Jurkat, Clone E6-1 (cell line): Measurements from ENCODE around the gene KIFC3.

Experiments
- DNase-seq: peaks from one replicate; pipeline ENCODE4 v3.0.0-alpha.2; 2011; ENCODE audit warnings: low read depth, low spot score
- H3K4me3 ChIP-seq: 2 replicates; pipeline ENCODE4 v1.5.1; 2011; ENCODE audit warnings: mild to moderate bottlenecking, low read length, control low read depth, moderate library complexity

Gene KIFC3

GRCh38 chr16:57759541-57760356 lies 42.5 kb downstream of the KIFC3 start:
- no peak for DNase-seq
- H3K4me3 ChIP-seq: no peak overlapping the region

GRCh38 chr16:57759131-57759530 lies 43.2 kb downstream of the KIFC3 start:
- DNase-seq: no peak
- no peak overlapping the region for H3K4me3 ChIP-seq

- DNase-seq: no peak
- no peak overlapping the region for H3K4me3 ChIP-seq
Measured at GRCh38 chr16:57758331-57759117, 43.8 kb downstream of the KIFC3 start.

- no peak for DNase-seq
- no peak overlapping the region for H3K4me3 ChIP-seq
Measured at GRCh38 chr16:57757883-57758282, 44.4 kb downstream of the KIFC3 start.

- no peak overlapping the region for H3K4me3 ChIP-seq
- peak; percentile 20 for DNase-seq
Measured at GRCh38 chr16:57757326-57757786, 44.9 kb downstream of the KIFC3 start.

- no peak overlapping the region for H3K4me3 ChIP-seq
- no peak for DNase-seq
Measured at GRCh38 chr16:57756424-57757325, 45.6 kb downstream of the KIFC3 start.

GRCh38 chr16:57755726-57756423 lies 46.4 kb downstream of the KIFC3 start:
- no peak for DNase-seq
- H3K4me3 ChIP-seq: no peak overlapping the region

GRCh38 chr16:57755061-57755684 lies 47.1 kb downstream of the KIFC3 start:
- no peak overlapping the region for H3K4me3 ChIP-seq
- DNase-seq: no peak

- no peak for DNase-seq
- no peak overlapping the region for H3K4me3 ChIP-seq
Measured at GRCh38 chr16:57754354-57755060, 47.8 kb downstream of the KIFC3 start.

GRCh38 chr16:57753448-57754353 lies 48.6 kb downstream of the KIFC3 start:
- no peak overlapping the region for H3K4me3 ChIP-seq
- DNase-seq: no peak

GRCh38 chr16:57752581-57753447 lies 49.5 kb downstream of the KIFC3 start:
- DNase-seq: no peak
- H3K4me3 ChIP-seq: no peak overlapping the region

- no peak overlapping the region for H3K4me3 ChIP-seq
- DNase-seq: no peak
Measured at GRCh38 chr16:57752203-57752580, 50.1 kb downstream of the KIFC3 start.

GRCh38 chr16:57751539-57752202 lies 50.6 kb downstream of the KIFC3 start:
- no peak for DNase-seq

GRCh38 chr16:57750796-57751538 lies 51.3 kb downstream of the KIFC3 start:
- DNase-seq: no peak
- H3K4me3 ChIP-seq: no peak overlapping the region

More at GRCh38 chr16:57751539-57752202, 50.6 kb downstream of the KIFC3 start:
- H3K4me3 ChIP-seq: no peak overlapping the region
